HL-60 (cell line): ENCODE data around the gene SORBS2.

Experiments used
- DNase-seq, 2 experiments: peaks; one replicate each; pipeline ENCODE4 v3.0.0-alpha.2; 2010 to 2020; ENCODE audit warnings: low read depth in 1 of 2, low spot score in 1 of 2
- H3K27ac ChIP-seq: fragments of 250-450 bp; sonication (Bioruptor Pico); replicated peaks from 2 replicates; pipeline ENCODE4 v1.5.1; 2020; ENCODE audit warnings: mild to moderate bottlenecking, moderate library complexity
- H3K27me3 ChIP-seq: fragments of 250-450 bp; sonication (Bioruptor Pico); 2 replicates; pipeline ENCODE4 v1.5.1; 2021; ENCODE audit warnings: mild to moderate bottlenecking, moderate library complexity; ENCODE audit not compliant: insufficient read depth, poor library complexity, severe bottlenecking
- H3K4me3 ChIP-seq: replicated peaks from 2 replicates; pipeline ENCODE4 v1.5.1; 2011; ENCODE audit warnings: mild to moderate bottlenecking, control low read depth, low read length; ENCODE audit not compliant: insufficient read depth
- GABPA ChIP-seq: IDR thresholded peaks from 2 replicates; pipeline ENCODE4 v1.6.1; 2012; ENCODE audit warnings: low read depth
- POLR2AphosphoS5 ChIP-seq: IDR thresholded peaks from 2 replicates; pipeline ENCODE4 v1.6.1; 2012; ENCODE audit warnings: low read depth
- SPI1 ChIP-seq: IDR thresholded peaks from 2 replicates; pipeline ENCODE4 v1.6.1; 2012; ENCODE audit warnings: low read depth, mild to moderate bottlenecking, borderline replicate concordance
- TF ChIP-seq, protein P1 (sequence below): IDR thresholded peaks from one replicate; pipeline ENCODE4 v1.5.1; 2011; ENCODE audit warnings: low read length, control low read depth, inconsistent platforms; ENCODE audit not compliant: insufficient read depth
- TF ChIP-seq, protein P2 (sequence below): IDR thresholded peaks from 2 replicates; pipeline ENCODE4 v1.6.1; 2012; ENCODE audit warnings: low read depth; ENCODE audit not compliant: insufficient replicate concordance

Gene SORBS2

DNA sequence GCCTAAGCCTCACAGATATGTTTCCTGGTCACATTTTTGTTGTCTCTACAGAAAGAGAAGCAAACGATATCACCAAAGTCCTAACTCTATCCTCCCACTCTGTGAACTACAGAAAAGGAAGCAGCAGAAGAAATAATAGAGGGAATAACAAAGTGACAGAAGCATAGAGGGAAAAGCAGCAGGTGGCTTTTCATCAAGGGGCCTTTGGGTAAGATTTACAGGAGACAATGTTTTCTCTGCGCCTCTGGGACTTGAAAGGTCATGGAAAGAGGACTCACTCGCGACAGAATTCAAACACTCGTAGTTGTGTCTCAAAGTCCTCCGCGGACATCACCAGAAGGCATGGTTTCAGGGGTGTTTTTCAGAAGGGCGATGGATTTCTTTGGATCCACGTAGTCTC is 66.1 kb downstream of the SORBS2 start:
- TF ChIP-seq SPI1 (no peak), GABPA (no peak), POLR2AphosphoS5 (no peak)
- TF ChIP-seq, protein P1, sequence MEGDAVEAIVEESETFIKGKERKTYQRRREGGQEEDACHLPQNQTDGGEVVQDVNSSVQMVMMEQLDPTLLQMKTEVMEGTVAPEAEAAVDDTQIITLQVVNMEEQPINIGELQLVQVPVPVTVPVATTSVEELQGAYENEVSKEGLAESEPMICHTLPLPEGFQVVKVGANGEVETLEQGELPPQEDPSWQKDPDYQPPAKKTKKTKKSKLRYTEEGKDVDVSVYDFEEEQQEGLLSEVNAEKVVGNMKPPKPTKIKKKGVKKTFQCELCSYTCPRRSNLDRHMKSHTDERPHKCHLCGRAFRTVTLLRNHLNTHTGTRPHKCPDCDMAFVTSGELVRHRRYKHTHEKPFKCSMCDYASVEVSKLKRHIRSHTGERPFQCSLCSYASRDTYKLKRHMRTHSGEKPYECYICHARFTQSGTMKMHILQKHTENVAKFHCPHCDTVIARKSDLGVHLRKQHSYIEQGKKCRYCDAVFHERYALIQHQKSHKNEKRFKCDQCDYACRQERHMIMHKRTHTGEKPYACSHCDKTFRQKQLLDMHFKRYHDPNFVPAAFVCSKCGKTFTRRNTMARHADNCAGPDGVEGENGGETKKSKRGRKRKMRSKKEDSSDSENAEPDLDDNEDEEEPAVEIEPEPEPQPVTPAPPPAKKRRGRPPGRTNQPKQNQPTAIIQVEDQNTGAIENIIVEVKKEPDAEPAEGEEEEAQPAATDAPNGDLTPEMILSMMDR, result no peak
- TF ChIP-seq, protein P2, sequence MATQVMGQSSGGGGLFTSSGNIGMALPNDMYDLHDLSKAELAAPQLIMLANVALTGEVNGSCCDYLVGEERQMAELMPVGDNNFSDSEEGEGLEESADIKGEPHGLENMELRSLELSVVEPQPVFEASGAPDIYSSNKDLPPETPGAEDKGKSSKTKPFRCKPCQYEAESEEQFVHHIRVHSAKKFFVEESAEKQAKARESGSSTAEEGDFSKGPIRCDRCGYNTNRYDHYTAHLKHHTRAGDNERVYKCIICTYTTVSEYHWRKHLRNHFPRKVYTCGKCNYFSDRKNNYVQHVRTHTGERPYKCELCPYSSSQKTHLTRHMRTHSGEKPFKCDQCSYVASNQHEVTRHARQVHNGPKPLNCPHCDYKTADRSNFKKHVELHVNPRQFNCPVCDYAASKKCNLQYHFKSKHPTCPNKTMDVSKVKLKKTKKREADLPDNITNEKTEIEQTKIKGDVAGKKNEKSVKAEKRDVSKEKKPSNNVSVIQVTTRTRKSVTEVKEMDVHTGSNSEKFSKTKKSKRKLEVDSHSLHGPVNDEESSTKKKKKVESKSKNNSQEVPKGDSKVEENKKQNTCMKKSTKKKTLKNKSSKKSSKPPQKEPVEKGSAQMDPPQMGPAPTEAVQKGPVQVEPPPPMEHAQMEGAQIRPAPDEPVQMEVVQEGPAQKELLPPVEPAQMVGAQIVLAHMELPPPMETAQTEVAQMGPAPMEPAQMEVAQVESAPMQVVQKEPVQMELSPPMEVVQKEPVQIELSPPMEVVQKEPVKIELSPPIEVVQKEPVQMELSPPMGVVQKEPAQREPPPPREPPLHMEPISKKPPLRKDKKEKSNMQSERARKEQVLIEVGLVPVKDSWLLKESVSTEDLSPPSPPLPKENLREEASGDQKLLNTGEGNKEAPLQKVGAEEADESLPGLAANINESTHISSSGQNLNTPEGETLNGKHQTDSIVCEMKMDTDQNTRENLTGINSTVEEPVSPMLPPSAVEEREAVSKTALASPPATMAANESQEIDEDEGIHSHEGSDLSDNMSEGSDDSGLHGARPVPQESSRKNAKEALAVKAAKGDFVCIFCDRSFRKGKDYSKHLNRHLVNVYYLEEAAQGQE, result no peak
- Histone ChIP-seq H3K27me3 (no peaks in the 10 kb centered on the region), H3K27ac (no peak overlapping the region), H3K4me3 (no peak overlapping the region)
- DNase-seq, result no peak

DNA sequence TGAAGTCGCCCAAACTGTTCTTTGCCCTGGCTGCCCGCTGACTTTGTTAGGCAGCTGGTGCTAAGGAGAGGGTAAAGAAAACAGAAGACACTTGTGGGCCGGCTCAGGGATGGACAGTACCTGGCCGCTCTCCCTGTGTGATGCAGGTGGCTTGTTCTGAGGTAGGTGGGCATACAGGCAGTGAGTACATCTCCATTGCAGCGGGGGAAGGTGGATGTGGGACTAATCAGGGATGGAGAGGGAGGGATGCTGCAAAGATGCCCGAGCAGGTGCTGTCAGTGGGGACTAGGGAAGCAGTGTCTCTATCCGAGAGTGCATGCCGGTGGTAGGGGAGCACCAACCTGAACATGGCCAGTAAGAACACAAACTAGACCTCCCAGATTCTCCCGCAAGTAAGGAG is 67.0 kb downstream of the SORBS2 start:
- Histone ChIP-seq H3K27me3 (no peaks in the 10 kb centered on the region), H3K27ac (no peak overlapping the region), H3K4me3 (no peak overlapping the region)
- no peak for DNase-seq
- TF ChIP-seq POLR2AphosphoS5 (no peak), SPI1 (no peak), GABPA (no peak)
- TF ChIP-seq, protein P1, result no peak
- TF ChIP-seq, protein P2, result no peak

DNA sequence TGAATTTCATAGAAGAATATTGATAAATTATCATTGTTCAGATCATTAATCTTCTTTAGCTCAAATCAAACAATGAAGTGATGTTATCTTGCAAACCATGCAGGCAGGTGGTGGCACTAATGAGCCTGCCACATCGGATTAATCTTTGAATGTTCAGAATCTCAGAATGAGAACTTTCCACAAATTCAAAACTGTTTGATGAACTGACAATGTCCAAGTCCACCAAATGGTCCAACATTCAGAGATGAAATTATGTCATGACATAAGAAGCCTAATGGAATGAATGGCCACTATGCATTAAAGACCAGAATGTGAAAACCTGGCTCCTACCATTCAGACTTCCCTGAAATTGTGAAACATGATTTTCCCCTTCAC is 67.5 kb downstream of the SORBS2 start:
- Histone ChIP-seq H3K27me3 (no peaks in the 10 kb centered on the region), H3K4me3 (no peak overlapping the region), H3K27ac (no peak overlapping the region)
- DNase-seq, result no peak
- TF ChIP-seq GABPA (no peak), SPI1 (no peak), POLR2AphosphoS5 (no peak)
- TF ChIP-seq, protein P2, result no peak
- TF ChIP-seq, protein P1, result no peak
